Ishikawa (cell line): ENCODE results near the gene MARCHF5.

Source experiments
- CREB1 ChIP-seq: IDR thresholded peaks from 2 replicates; pipeline ENCODE4 v1.6.1; 2012; ENCODE audit warnings: low read depth
- EGR1 ChIP-seq: IDR thresholded peaks from 2 replicates; pipeline ENCODE4 v1.6.1; 2012
- EP300 ChIP-seq: IDR thresholded peaks from 2 replicates; pipeline ENCODE4 v1.6.1; 2012; ENCODE audit warnings: borderline replicate concordance
- FOXM1 ChIP-seq: IDR thresholded peaks from 2 replicates; pipeline ENCODE4 v1.6.1; 2012; ENCODE audit warnings: low read depth, borderline replicate concordance
- MAX ChIP-seq: IDR thresholded peaks from 2 replicates; pipeline ENCODE4 v1.6.1; 2012
- RAD21 ChIP-seq: IDR thresholded peaks from 2 replicates; pipeline ENCODE4 v1.6.1; 2012; ENCODE audit warnings: low read depth
- REST ChIP-seq: IDR thresholded peaks from 2 replicates; pipeline ENCODE4 v1.6.1; 2012; ENCODE audit warnings: low read depth, mild to moderate bottlenecking
- TCF12 ChIP-seq: IDR thresholded peaks from 2 replicates; pipeline ENCODE4 v1.6.1; 2012; ENCODE audit warnings: low read depth
- YY1 ChIP-seq: IDR thresholded peaks from 2 replicates; pipeline ENCODE4 v1.6.1; 2012; ENCODE audit warnings: low read depth

GRCh38 chr10:92323079-92323478 is 32.1 kb downstream of the MARCHF5 start:
- TF ChIP-seq CREB1 (no peak), TCF12 (no peak), EP300 (no peak), RAD21 (no peak), FOXM1 (no peak), YY1 (no peak), EGR1 (no peak), MAX (no peak), REST (no peak)
